ENCODE results near the gene UGT1A9.
"Not testable (repeated sequence)": the region's sequence is repeated elsewhere in the genome, so short reads cannot be mapped to it uniquely, and the experiment has no call there.

UGT1A9 gene

DNA sequence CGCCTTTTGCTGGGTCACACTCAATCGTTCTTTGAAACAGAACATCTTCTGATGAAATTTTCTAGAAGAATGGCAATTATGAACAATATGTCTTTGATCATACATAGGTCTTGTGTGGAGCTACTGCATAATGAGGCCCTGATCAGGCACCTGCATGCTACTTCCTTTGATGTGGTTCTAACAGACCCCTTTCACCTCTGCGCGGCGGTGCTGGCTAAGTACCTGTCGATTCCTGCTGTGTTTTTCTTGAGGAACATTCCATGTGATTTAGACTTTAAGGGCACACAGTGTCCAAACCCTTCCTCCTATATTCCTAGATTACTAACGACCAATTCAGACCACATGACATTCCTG is 41.5 kb downstream of the UGT1A9 start:
- DNase-seq = no peak

GRCh38 chr2:233714121-233714520 is 42.4 kb downstream of the UGT1A9 start:
- no peak for DNase-seq

- no peak for DNase-seq
These were observed 46.9 kb downstream of the UGT1A9 start, which contains the start of gene UGT1A4 for GRCh38 chr2:233718552-233718951. UGT1A4 (plus strand) TSS chr2:233718736; CDS start chr2:233718821, 85 bp downstream.

DNA sequence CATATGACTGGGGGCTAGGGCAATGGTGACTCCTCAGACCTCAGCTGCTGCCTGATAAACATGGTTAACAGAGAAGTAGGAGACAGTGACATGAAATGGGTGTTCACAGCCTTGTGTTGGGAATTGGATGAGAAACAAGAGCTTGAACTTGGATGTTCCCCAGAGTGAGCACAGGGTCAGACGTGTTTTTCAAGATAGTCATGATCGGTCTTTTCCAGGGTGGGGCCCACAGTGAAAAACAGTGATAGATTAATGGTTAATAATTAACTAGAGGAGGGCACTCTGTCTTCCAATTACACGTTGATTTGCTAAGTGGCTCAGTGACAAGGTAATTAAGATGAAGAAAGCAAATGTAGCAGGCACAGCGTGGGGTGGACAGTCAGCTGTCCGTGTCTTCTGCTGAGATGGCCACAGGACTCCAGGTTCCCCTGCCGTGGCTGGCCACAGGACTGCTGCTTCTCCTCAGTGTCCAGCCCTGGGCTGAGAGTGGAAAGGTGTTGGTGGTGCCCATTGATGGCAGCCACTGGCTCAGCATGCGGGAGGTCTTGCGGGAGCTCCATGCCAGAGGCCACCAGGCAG is 57.1 kb downstream of the UGT1A9 start, which contains the start of gene UGT1A3:
Gene UGT1A3 (plus strand): TSS at position 320 of the 579 bp plus-strand sequence. CDS start 85 bp downstream, at position 405.
- no peak for DNase-seq

DNA sequence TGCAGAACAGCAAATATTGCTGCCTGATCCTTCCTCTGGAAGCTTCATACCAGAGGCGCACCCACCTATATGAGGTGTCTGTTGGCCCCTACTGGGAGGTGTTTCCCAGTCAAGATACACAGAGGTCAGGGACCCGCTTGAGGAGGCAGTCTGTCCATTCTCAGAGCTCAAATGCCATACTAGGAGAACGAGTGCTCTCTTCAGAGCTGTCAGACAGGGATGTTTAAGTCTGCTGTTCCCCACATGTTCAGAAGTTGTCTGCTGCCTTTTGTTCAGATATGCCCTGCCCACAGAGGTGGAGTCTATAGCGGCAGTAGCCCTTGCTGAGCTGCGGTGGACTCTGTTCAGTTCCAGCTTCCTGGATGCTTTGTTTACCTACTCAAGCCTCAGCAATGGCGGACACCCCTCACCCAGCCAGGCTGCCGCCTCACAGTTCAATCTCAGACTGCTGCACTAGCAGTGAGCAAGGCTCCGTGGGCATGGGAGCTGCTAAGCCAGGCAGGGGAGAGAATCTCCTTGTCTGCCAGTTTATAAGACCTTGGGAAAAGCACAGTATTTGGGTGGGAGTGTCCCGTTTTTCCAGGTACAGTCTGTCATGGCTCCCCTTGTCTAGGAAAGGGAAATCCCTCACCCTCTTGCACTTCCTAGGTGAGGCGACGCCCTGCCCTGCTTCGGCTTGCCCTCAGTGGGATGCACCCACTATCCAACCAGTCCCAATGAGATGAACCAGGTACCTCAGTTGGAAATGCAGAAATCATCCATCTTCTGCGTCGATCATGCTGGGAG is 65.4 kb downstream of the UGT1A9 start:
- not testable (repeated sequence) for DNase-seq

DNA sequence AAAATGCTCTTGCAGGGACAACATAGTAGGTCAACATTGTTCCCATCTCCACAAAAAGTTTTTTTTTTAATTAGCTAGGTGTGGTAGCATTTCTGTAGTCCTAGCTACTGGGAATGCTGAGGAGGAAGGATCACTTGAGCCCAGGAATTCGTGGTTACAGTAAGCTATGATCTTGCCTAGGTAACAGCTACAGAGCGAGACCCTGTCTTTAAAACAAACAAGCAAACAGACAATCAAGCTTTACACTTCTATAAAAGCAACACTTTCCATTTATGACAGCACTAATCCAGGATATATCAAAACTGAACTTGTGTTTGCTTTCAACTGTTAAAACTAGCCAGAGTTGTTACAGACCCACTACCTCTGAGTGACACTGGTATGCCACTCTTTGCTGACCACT is 69.2 kb downstream of the UGT1A9 start:
- DNase-seq = no peak

DNA sequence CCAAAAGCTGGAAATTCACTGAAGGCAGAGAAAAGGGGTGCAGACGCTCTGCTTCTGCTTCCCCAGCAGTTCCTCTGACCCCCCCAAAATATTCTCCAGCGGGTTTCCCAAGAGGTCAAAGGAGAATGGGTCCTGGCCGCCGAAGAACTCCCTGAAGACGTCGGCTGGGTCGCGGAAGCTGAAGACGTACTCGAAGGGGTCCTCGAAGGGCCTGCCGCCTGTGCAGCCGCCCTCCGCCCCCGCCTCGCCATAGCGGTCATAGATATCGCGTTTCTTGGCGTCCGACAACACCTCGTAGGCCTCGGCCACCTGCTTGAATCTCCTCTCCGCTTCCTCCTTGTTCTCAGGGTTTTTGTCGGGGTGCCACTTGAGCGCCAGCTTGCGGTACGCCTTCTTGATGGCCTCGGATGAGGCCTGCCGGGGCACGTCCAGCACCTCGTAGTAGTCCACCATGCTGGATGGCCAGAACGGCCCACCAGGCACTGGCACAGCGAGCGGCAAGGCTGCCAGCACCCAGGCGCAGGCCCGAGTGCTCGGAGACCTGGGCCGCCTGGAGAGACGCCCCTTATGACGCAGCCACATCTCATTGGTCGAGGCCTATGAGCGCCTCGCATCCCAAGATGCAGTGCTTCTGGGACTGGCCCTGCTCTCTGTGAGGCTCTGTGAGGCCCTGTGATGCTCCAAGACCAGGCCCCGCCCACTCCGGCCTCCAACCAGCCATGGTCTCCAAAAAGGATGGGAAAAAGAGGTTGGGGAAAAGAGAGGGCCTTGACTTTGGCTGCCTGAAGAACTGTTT is 72.0 kb downstream of the UGT1A9 start:
- DNase-seq = no peak

- no peak for DNase-seq
These were observed 73.5 kb downstream of the UGT1A9 start for GRCh38 chr2:233745073-233745755.

DNA sequence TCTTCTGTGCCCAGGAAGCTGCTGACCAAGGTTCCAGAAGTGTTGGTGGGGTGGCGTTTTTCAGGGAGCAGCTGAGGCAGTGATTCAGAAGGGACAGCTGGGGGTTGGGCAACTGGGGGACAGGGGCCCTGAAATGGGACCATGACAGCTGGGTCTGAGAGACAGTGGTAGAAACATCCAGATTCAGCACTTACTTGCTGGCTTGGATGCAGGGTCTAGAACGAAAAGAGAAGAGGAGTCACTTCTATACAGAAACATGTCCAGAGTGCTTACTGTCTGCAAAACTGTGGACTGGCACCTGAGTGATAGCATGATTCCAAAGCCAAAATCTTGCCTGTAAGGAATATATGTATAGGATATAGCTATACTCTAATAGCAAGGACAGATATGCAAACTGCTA is 74.1 kb downstream of the UGT1A9 start:
- DNase-seq = not testable (repeated sequence)

GRCh38 chr2:233746475-233747282 is 75.0 kb downstream of the UGT1A9 start:
- DNase-seq = no peak

GRCh38 chr2:233747283-233747544 is 75.5 kb downstream of the UGT1A9 start:
- DNase-seq = no peak

DNA sequence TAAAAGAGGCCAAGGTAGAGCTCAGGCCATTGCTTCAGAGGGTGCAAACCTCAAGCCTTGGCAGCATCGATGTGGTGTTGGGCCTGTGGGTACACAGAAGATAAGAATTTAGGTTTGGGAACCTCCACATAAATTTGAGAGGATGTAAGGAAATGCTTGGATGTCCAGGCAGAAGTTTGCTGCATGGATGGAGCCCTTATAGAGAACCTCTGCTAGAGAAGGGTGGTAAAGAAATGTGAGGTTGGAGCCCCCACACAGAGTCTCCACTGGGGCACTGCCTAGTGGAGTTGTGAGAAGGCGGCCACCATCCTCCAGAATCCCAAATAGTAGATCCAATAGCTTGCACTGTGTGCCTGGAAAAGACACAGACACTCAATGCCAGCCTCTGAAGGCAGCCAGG is 79.0 kb downstream of the UGT1A9 start:
- not testable (repeated sequence) for DNase-seq

GRCh38 chr2:233751212-233752009 is 79.7 kb downstream of the UGT1A9 start:
- not testable (repeated sequence) for DNase-seq

- DNase-seq = no peak
These were observed 83.3 kb downstream of the UGT1A9 start for GRCh38 chr2:233754872-233755611.

DNA sequence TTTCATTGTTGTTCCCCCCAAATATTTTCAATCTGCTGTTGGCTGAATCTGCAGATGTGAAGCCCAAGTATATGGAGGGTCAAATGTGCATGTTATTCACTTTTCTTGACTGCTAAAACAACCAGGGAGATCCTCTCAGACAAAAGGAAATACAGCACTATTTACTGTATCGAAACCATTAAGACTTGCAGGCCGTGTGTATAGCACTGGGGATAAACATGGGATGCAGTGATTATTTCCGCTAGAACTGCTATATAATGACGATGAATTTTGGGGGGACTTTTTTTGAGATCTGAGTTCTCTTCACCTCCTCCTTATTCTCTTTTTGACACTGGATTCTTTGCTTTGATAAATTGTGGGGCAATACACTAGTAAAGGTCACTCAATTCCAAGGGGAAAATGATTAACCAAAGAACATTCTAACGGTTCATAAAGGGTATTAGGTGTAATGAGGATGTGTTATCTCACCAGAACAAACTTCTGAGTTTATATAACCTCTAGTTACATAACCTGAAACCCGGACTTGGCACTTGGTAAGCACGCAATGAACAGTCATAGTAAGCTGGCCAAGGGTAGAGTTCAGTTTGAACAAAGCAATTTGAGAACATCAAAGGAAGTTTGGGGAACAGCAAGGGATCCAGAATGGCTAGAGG is 84.9 kb downstream of the UGT1A9 start:
- DNase-seq = no peak

DNA sequence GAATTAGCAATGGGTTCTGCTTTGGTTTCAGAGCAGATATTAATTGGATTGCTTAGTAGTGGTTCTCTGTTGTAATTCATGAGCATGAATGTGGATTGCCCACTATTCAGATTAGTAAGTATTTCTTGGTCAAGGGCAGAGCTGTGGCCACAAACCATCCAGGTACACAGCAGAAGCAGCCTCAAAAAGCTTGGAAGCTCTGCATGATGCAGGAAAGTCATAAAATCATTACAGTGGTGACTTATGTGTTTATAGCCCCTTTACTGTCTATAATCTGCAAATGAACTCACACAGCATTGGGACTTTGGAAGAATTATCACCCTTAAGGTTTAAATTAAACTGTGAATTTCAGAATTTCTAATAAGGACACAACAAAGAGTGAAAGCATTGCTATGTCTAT is 86.4 kb downstream of the UGT1A9 start:
- DNase-seq = no peak

DNA sequence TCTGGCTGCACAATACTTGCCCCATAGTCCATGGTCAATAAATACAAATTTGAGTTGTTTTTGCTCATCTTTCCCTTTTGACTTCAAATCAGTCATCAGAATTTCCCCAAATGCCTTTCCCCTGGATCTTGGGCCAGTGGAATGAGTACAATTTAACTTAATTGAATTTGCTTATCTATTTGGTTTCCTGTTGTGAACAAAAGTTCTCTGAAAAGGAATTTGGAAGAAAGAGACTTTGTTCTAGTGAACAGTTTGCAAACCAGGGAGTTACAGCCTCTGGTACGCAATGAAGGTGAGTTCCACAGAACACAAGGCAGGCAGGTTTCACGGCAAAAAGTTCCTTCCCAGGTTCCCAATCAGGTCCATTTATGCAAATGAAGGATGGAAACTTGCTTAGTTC is 87.2 kb downstream of the UGT1A9 start:
- no peak for DNase-seq

GRCh38 chr2:233760043-233760442 is 88.3 kb downstream of the UGT1A9 start, which contains the start of gene UGT1A1:
UGT1A1 (plus strand) TSS chr2:233760270; CDS start chr2:233760288, 18 bp downstream.
- no peak for DNase-seq

DNA sequence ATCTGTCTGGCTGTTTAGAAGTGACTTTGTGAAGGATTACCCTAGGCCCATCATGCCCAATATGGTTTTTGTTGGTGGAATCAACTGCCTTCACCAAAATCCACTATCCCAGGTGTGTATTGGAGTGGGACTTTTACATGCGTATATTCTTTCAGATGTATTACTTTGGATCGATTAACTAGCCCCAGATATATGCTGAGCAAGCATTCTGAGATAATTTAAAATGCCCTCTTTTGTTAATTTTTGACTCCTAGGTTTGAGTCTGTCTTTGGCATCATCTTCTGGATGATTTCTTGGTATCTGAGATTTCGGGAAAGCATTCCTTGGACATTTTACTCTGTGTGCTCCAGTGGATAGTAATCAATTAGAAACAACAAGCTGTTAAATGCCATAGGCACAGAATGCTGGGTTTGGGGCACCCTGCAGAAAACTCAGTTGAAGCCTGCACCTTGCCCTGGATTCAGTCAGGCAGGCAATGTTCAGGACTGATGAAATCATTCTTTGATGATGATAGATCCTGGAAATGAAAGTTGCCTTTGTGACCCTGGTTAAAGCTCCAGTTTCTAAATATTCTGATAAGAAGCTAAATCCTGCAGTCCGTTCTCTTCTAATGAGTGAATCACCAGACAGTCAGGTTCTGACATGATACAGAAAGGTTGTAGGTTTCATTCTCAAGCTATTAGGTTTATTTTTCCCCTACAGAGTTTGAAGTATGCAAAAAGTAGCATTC is 89.5 kb downstream of the UGT1A9 start:
- no peak for DNase-seq
